SU-DHL-6 (cell line): ENCODE results near the gene MYCBPAP.

Experiments used
- EZH2phosphoT487 ChIP-seq: fragments of 200-600 bp; sonication (generic), shearing (Covaris generic); conservative IDR thresholded peaks from 2 replicates; pipeline ENCODE4 v1.6.1; 2018; ENCODE audit warnings: mild to moderate bottlenecking, antibody characterized with exemption, low read length, moderate library complexity, mixed read lengths
- TF ChIP-seq, protein P1 (sequence below): fragments of 200-600 bp; sonication (generic); IDR thresholded peaks from one replicate; pipeline ENCODE4 v1.5.1; 2017; ENCODE audit warnings: antibody characterized with exemption, mild to moderate bottlenecking, low read length, moderate library complexity; ENCODE audit not compliant: insufficient read depth, poor library complexity, severe bottlenecking

DNA sequence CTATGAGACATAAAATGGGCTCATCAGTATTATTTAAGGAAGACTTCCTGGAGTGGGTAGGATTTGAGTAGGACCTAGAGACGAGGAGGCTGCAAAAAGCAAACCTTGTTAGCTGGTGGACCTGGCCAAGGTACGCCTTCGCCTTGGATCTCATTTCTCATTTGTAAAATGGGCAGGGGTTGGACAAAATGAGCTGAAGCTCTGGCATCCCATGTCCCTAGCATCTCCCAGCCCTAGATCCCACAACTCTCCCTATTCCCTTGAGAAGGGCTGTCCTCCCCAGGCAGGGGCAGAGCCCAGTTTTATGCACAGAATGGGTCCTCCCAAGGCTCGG lies 38.4 kb downstream of the MYCBPAP start:
- TF ChIP-seq, protein P1, sequence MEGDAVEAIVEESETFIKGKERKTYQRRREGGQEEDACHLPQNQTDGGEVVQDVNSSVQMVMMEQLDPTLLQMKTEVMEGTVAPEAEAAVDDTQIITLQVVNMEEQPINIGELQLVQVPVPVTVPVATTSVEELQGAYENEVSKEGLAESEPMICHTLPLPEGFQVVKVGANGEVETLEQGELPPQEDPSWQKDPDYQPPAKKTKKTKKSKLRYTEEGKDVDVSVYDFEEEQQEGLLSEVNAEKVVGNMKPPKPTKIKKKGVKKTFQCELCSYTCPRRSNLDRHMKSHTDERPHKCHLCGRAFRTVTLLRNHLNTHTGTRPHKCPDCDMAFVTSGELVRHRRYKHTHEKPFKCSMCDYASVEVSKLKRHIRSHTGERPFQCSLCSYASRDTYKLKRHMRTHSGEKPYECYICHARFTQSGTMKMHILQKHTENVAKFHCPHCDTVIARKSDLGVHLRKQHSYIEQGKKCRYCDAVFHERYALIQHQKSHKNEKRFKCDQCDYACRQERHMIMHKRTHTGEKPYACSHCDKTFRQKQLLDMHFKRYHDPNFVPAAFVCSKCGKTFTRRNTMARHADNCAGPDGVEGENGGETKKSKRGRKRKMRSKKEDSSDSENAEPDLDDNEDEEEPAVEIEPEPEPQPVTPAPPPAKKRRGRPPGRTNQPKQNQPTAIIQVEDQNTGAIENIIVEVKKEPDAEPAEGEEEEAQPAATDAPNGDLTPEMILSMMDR, result no peak
- no peak for TF ChIP-seq EZH2phosphoT487
